ENCODE data around the gene PTPRN2. TPM values are rescaled to one million over a fixed set of nuclear protein-coding genes. Genes with fewer than 3 reads are reported as not detected.

Gene PTPRN2
- total and polyA plus RNA-seq, 7 donors, result 0.47 to 0.82 (median 0.51) TPM

DNA sequence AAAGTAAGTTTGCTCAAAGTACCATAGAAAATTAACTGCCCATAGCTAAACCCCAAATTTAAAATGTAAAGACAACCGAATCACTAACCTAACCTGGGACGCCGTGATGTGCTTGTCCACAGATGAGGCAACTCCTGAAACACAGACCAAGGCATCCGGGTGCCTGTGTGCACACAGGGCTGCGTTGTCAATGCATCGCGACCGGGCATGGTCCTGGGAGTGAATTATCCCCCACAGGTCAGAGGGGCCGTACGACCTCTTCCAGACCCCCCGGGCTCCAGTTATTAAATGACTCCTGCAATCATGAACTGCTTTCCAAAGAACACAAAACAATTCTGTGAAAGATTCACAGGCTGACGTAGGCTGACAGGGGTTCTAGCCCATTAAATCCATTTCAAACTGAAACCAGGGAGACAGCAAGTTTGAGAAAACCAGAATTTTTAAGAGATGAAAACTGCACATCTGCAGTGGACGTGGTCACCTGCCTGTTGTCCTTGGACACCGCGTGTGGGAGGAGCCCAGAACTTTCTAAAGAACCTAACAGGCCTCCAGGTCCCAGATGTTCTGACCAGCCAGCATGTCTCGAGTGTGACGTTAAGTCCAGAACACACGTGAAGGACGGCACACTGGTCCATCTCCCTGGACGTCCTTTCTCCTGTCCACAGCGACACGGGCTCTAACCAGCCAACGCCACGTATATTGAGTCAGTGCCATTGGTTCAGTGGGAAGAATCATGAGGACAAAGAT is 953.0 kb downstream of the PTPRN2 start:
- no peaks in the 10 kb centered on the region for H3K36me3 ChIP-seq (ENCODE audit: insufficient read depth in 1 of 2, low read depth in 1 of 2)
- no peak for DNase-seq
- H3K4me3 ChIP-seq, result no peak overlapping the region
- WGBS, 3 donors, result 75 to 78% (median 76%) methylated on average over 24 of the region's 24 CpGs
- no peak overlapping the region for H3K27ac ChIP-seq
- H3K27me3 ChIP-seq (ENCODE audit: insufficient read depth in 3 of 3, low read length in 2 of 3), result peaks cover 0 to 13% (median 3%) of the 10 kb centered on the region in 3 donors
- no peak for ATAC-seq
- TF ChIP-seq, protein P1, sequence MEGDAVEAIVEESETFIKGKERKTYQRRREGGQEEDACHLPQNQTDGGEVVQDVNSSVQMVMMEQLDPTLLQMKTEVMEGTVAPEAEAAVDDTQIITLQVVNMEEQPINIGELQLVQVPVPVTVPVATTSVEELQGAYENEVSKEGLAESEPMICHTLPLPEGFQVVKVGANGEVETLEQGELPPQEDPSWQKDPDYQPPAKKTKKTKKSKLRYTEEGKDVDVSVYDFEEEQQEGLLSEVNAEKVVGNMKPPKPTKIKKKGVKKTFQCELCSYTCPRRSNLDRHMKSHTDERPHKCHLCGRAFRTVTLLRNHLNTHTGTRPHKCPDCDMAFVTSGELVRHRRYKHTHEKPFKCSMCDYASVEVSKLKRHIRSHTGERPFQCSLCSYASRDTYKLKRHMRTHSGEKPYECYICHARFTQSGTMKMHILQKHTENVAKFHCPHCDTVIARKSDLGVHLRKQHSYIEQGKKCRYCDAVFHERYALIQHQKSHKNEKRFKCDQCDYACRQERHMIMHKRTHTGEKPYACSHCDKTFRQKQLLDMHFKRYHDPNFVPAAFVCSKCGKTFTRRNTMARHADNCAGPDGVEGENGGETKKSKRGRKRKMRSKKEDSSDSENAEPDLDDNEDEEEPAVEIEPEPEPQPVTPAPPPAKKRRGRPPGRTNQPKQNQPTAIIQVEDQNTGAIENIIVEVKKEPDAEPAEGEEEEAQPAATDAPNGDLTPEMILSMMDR (IDR thresholded peaks at IDR 0.05), result no peak
- H3K9me3 ChIP-seq, result no peaks in the 10 kb centered on the region
- intact Hi-C loops (cut with DNase I), result no loop called here
- H3K4me1 ChIP-seq, result no peaks in the 10 kb centered on the region

DNA sequence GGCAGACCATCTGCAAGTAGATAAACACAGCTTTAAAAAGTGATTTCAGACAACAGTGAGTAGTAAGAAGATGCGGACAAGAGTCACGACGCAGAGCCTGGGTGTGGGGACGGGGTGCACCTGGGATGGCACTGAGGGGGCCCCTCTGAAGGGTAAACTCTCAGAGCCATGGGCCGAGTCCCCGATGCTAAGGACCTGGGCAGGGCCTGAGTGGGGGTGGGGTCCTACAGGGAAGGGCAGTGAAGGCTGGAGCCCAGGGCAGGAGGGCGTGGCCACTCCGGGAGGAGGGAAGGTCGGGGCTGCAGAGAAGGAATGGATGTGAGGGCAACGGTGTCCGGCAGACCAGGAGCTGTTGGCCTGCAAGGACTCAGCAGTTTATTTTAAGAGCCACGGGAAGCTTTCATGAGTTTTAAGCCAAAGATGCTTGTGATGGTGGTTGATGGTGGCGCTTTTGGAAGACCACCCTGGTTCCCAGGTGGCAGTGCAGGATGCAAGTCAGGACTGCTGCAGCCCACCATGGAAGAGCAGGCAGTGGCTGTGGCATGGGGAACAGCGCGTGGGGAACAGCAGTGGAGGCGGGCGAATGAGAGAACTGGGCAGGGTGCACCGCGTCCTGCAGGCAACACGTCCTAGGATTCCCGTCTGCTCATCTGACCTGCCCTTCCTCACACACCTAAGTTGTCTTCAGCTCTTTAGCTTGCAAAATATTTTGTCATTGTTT is 954.0 kb downstream of the PTPRN2 start:
- H3K9me3 ChIP-seq, result no peaks in the 10 kb centered on the region
- H3K36me3 ChIP-seq (ENCODE audit: insufficient read depth in 1 of 2, low read depth in 1 of 2), result no peaks in the 10 kb centered on the region
- TF ChIP-seq, protein P1 (IDR thresholded peaks at IDR 0.05), result no peak
- intact Hi-C loops (cut with DNase I), result no loop called here
- no peak overlapping the region for H3K4me3 ChIP-seq
- no peak for ATAC-seq
- WGBS, 3 donors, result 70 to 78% (median 76%) methylated on average over 20 to 21 of the region's 21 CpGs
- H3K4me1 ChIP-seq, result no peaks in the 10 kb centered on the region
- H3K27ac ChIP-seq, result no peak overlapping the region
- H3K27me3 ChIP-seq (ENCODE audit: insufficient read depth in 3 of 3, low read length in 2 of 3), result peaks cover 0 to 13% (median 2%) of the 10 kb centered on the region in 3 donors
- no peak for DNase-seq

DNA sequence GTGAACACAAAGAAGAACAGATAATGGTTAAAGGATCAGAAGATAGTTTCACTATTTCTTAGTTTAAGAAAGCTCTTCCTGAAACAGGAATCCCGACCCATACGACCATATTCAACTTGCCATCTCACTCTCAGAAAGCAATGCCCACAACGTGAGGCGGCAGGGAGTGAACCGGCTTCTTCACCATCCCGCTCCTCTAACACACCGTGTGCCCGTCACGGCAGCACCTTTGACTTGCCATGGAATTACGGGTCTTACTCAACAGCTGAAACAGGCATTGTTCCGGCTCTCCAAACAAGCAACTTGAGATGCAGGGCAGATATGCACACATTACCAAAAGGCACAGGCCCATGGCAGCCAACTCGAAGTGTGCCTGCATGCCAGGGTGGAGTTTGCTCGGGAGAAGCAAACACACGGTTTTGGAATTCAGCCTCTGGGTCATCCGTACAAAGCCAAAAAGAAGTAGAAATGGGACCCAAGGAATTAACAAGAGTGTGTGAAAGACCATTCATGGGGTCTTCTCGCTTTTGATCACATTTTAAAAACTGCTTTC is 957.2 kb downstream of the PTPRN2 start:
- H3K4me1 ChIP-seq, result no peaks in the 10 kb centered on the region
- H3K36me3 ChIP-seq (ENCODE audit: insufficient read depth in 1 of 2, low read depth in 1 of 2), result no peaks in the 10 kb centered on the region
- no peak for ATAC-seq
- no peak overlapping the region for H3K27ac ChIP-seq
- H3K27me3 ChIP-seq (ENCODE audit: insufficient read depth in 3 of 3, low read length in 2 of 3), result peaks cover 0 to 13% (median 0%) of the 10 kb centered on the region in 3 donors
- H3K9me3 ChIP-seq, result no peaks in the 10 kb centered on the region
- intact Hi-C loops (cut with DNase I), result no loop called here
- peak in 1 of 2 donors; percentile 32 for DNase-seq
- TF ChIP-seq, protein P1 (IDR thresholded peaks at IDR 0.05), result no peak
- 39 to 55% (median 44%) methylated on average over 16 of the region's 16 CpGs for WGBS, 3 donors
- no peak overlapping the region for H3K4me3 ChIP-seq

DNA sequence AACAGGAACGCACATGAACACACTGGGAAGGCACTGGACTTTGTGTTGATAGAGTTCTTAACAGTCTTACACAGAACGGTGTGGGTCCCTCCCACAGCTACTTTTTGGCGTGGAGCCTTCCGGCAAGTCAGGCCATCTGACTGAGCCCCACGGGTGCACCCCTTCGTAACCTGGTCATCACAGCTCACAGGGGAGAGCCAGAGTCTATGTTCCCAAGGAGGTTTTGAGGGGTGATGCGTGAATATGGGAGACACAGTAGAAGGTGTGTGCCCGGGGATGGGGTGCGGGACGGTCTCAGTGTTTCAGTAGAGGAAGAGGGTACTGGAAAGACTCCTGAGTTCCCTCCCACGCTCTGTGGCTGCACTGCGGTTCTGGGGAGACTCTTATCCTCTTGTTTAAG is 959.2 kb downstream of the PTPRN2 start:
- Histone ChIP-seq H3K4me3 (no peak overlapping the region), H3K27me3 (ENCODE audit: insufficient read depth in 3 of 3, low read length in 2 of 3) (peaks cover 0 to 7% (median 0%) of the 10 kb centered on the region in 3 donors), H3K9me3 (no peaks in the 10 kb centered on the region), H3K36me3 (ENCODE audit: insufficient read depth in 1 of 2, low read depth in 1 of 2) (no peaks in the 10 kb centered on the region), H3K4me1 (no peaks in the 10 kb centered on the region), H3K27ac (no peak overlapping the region)
- DNase-seq, result peak in 1 of 2 donors; percentile 23
- no peak for ATAC-seq
- intact Hi-C loops (cut with DNase I), result no loop called here
- TF ChIP-seq, protein P1 (IDR thresholded peaks at IDR 0.05), result no peak
- 86 to 87% (median 86%) methylated on average over 12 of the region's 12 CpGs for WGBS, 3 donors

Measured in psoas muscle (tissue), 8 donors.